Fibroblast of lung (primary cell): ENCODE data around the gene L1CAM. TPM values are rescaled to one million over a fixed set of nuclear protein-coding genes. Genes with fewer than 3 reads are reported as not detected.

Experiments used
- DNase-seq, 2 donors: peaks; one replicate each; pipeline versions ENCODE4 v3.0.0 to v3.0.0-alpha.2; 2010; ENCODE audit warnings: low read depth in 2 of 2
- H2AFZ ChIP-seq: 2 replicates; pipeline ENCODE4 v1.5.1; 2012; ENCODE audit warnings: low read length, control low read depth, inconsistent platforms
- H3K27ac ChIP-seq: 2 replicates; pipeline ENCODE4 v1.5.1; 2011; ENCODE audit warnings: low read length, control low read depth; ENCODE audit not compliant: insufficient read depth
- H3K27me3 ChIP-seq: 2 replicates; pipeline ENCODE4 v1.5.1; 2011; ENCODE audit warnings: mild to moderate bottlenecking, low read length; ENCODE audit not compliant: control insufficient read depth, insufficient read depth
- H3K36me3 ChIP-seq: 2 replicates; pipeline ENCODE4 v1.5.1; 2011; ENCODE audit warnings: low read length; ENCODE audit not compliant: control insufficient read depth, insufficient read depth
- H3K4me1 ChIP-seq: 2 replicates; pipeline ENCODE4 v1.5.1; 2011; ENCODE audit warnings: low read length; ENCODE audit not compliant: control insufficient read depth, insufficient read depth; ENCODE audit errors: extremely low read depth
- H3K4me2 ChIP-seq: 2 replicates; pipeline ENCODE4 v1.5.1; 2011; ENCODE audit warnings: low read length, control low read depth; ENCODE audit not compliant: insufficient read depth; ENCODE audit errors: extremely low read depth
- H3K4me3 ChIP-seq, 4 experiments: fragments of 200-600 bp in 1 of 4; sonication (generic) in 1 of 4; replicated peaks in 1 of 4; 2 replicates each; pipeline ENCODE4 v1.5.1; 2011 to 2016; ENCODE audit warnings: low read length in 4 of 4, low read depth in 3 of 4, mild to moderate bottlenecking in 3 of 4, control low read depth in 2 of 4, inconsistent platforms in 1 of 4, mixed read lengths in 1 of 4; ENCODE audit not compliant: insufficient read depth in 1 of 4; ENCODE audit errors: control extremely low read depth in 1 of 4
- H3K79me2 ChIP-seq: 2 replicates; pipeline ENCODE4 v1.5.1; 2012; ENCODE audit warnings: mild to moderate bottlenecking, low read length, inconsistent platforms; ENCODE audit not compliant: control insufficient read depth, insufficient read depth
- H3K9ac ChIP-seq: 2 replicates; pipeline ENCODE4 v1.5.1; 2011; ENCODE audit warnings: mild to moderate bottlenecking, low read length, control low read depth; ENCODE audit not compliant: insufficient read depth
- H3K9me3 ChIP-seq: 2 replicates; pipeline ENCODE4 v1.5.1; 2012; ENCODE audit warnings: low read depth, low read length; ENCODE audit not compliant: control insufficient read depth, insufficient read depth
- H4K20me1 ChIP-seq: 2 replicates; pipeline ENCODE4 v1.5.1; 2011; ENCODE audit warnings: low read length; ENCODE audit not compliant: control insufficient read depth, insufficient read depth; ENCODE audit errors: extremely low read depth
- CTCF ChIP-seq, 2 donors: IDR thresholded peaks in 1 of 2; conservative IDR thresholded peaks in 1 of 2; 1 replicate in 1 of 2; 2 replicates in 1 of 2; pipeline ENCODE4 v1.5.1; 2011 to 2012; ENCODE audit warnings: low read length in 2 of 2, control low read depth in 1 of 2, inconsistent platforms in 1 of 2, low read depth in 1 of 2, mild to moderate bottlenecking in 1 of 2
- EZH2 ChIP-seq: IDR thresholded peaks from 2 replicates; pipeline ENCODE4 v1.5.1; 2012; ENCODE audit warnings: low read length, control low read depth, mild to moderate bottlenecking; ENCODE audit errors: missing control alignments
- polyA plus RNA-seq, 2 donors: library from polyadenylated mRNA; depleted of rRNA in 1 of 2; stranded (reverse) in 1 of 2; unstranded in 1 of 2; fragments of >200 nt; gene quantifications; 2 replicates each; pipeline ENCODE4 v1.2.1, GENCODE V29; 2011 to 2012; ENCODE audit warnings: missing spikeins in 1 of 2
- total RNA-seq: library from RNA; depleted of rRNA; stranded (reverse); fragments of >200 nt; gene quantifications from 2 replicates; pipeline ENCODE4 v1.2.1, GENCODE V29; 2014

Gene L1CAM
- total and polyA plus RNA-seq, 2 donors (not counting 1 experiment from before 2014, with no cell fraction given) = 0.99 to 1.7 TPM

- TF ChIP-seq CTCF (conservative IDR thresholded peaks at IDR 0.05 in 1 of 2, IDR thresholded peaks at IDR 0.05 in 1 of 2; ENCODE audit: low read depth in 1 of 2, low read length in 2 of 2) (no peak), EZH2 (no peak)
- no peak overlapping the region for H3K9ac ChIP-seq
- no peaks in the 10 kb centered on the region for H3K27me3 ChIP-seq
Observed at GRCh38 chrX:153848325-153848724, 37.6 kb downstream of the L1CAM start.

GRCh38 chrX:153845842-153846241 is 40.1 kb downstream of the L1CAM start:
- H2AFZ ChIP-seq = no peak overlapping the region
- no peak overlapping the region for H3K9ac ChIP-seq
- no peak overlapping the region for H3K27ac ChIP-seq
- no peak for DNase-seq
- no peaks in the 10 kb centered on the region for H3K36me3 ChIP-seq
- no peak overlapping the region for H3K4me3 ChIP-seq
- no peak overlapping the region for H3K4me2 ChIP-seq
- no peaks in the 10 kb centered on the region for H3K79me2 ChIP-seq
- no peaks in the 10 kb centered on the region for H3K9me3 ChIP-seq
- TF ChIP-seq CTCF (conservative IDR thresholded peaks at IDR 0.05 in 1 of 2, IDR thresholded peaks at IDR 0.05 in 1 of 2; ENCODE audit: low read depth in 1 of 2, low read length in 2 of 2) (no peak), EZH2 (no peak)
- no peaks in the 10 kb centered on the region for H4K20me1 ChIP-seq
- H3K27me3 ChIP-seq = no peaks in the 10 kb centered on the region
- no peaks in the 10 kb centered on the region for H3K4me1 ChIP-seq

More at GRCh38 chrX:153848325-153848724, 37.6 kb downstream of the L1CAM start:
- Histone ChIP-seq H3K36me3 (no peaks in the 10 kb centered on the region), H3K4me3 (no peak overlapping the region), H3K4me1 (no peaks in the 10 kb centered on the region), H3K79me2 (no peaks in the 10 kb centered on the region), H3K4me2 (no peak overlapping the region), H3K9me3 (no peaks in the 10 kb centered on the region), H3K27ac (no peak overlapping the region), H4K20me1 (no peaks in the 10 kb centered on the region), H2AFZ (no peak overlapping the region)
- no peak for DNase-seq

GRCh38 chrX:153845195-153845594 is 40.8 kb downstream of the L1CAM start:
- Histone ChIP-seq H4K20me1 (no peaks in the 10 kb centered on the region), H3K4me2 (no peak overlapping the region), H3K27me3 (no peaks in the 10 kb centered on the region)

More at GRCh38 chrX:153845195-153845594, 40.8 kb downstream of the L1CAM start:
- no peaks in the 10 kb centered on the region for H3K79me2 ChIP-seq
- H2AFZ ChIP-seq = no peak overlapping the region
- no peaks in the 10 kb centered on the region for H3K4me1 ChIP-seq
- no peaks in the 10 kb centered on the region for H3K9me3 ChIP-seq
- no peak for DNase-seq
- no peak overlapping the region for H3K27ac ChIP-seq
- H3K9ac ChIP-seq = no peak overlapping the region
- TF ChIP-seq EZH2 (no peak), CTCF (conservative IDR thresholded peaks at IDR 0.05 in 1 of 2, IDR thresholded peaks at IDR 0.05 in 1 of 2; ENCODE audit: low read depth in 1 of 2, low read length in 2 of 2) (no peak)
- H3K36me3 ChIP-seq = no peaks in the 10 kb centered on the region
- H3K4me3 ChIP-seq = no peak overlapping the region
